Calu3 (cell line): ENCODE results near the gene TRAPPC4. TPM values are rescaled to one million over a fixed set of nuclear protein-coding genes. Genes with fewer than 3 reads are reported as not detected.
"Not testable (repeated sequence)": the region's sequence is repeated elsewhere in the genome, so short reads cannot be mapped to it uniquely, and the experiment has no call there.

Experiments used
- BruUV-seq: library from RNA; stranded (reverse); fragments of 400-500 nt; replicated peaks from 2 replicates; lab custom pipeline; 2021; lab: Mats Ljungman, UMichigan
- CTCF ChIA-PET: fragments of 300-600 bp; sonication (Branson Sonifier 250); formaldehyde crosslinking; loops from one replicate; lab custom pipeline; 2022; ENCODE audit warnings: antibody characterized with exemption; lab: Charles Lee
- DNase-seq: peaks from one replicate; pipeline ENCODE4 v3.0.0; 2022
- H3K27ac Mint-ChIP-seq: one replicate; pipeline ENCODE4 v1.8.0; 2022; ENCODE audit warnings: mixed read lengths; ENCODE audit not compliant: unreplicated experiment
- H3K27me3 Mint-ChIP-seq: one replicate; pipeline ENCODE4 v1.8.0; 2022; ENCODE audit warnings: mixed read lengths; ENCODE audit not compliant: unreplicated experiment
- H3K36me3 Mint-ChIP-seq: one replicate; pipeline ENCODE4 v1.8.0; 2022; ENCODE audit warnings: mild to moderate bottlenecking, moderate library complexity, mixed read lengths; ENCODE audit not compliant: insufficient read depth, unreplicated experiment
- H3K4me1 Mint-ChIP-seq: one replicate; pipeline ENCODE4 v1.8.0; 2022; ENCODE audit warnings: mild to moderate bottlenecking, low read depth, mixed read lengths; ENCODE audit not compliant: unreplicated experiment
- H3K4me3 Mint-ChIP-seq: one replicate; pipeline ENCODE4 v1.8.0; 2022; ENCODE audit warnings: mild to moderate bottlenecking, low read depth, moderate library complexity, mixed read lengths; ENCODE audit not compliant: unreplicated experiment
- H3K9me3 Mint-ChIP-seq: one replicate; pipeline ENCODE4 v1.8.0; 2022; ENCODE audit warnings: low read depth, mixed read lengths; ENCODE audit not compliant: unreplicated experiment
- CTCF ChIP-seq: fragments of 200-600 bp; IDR thresholded peaks from one replicate; pipeline ENCODE4 v1.8.0; 2022; ENCODE audit warnings: antibody characterized with exemption; ENCODE audit not compliant: unreplicated experiment
- intact Hi-C: fragments of 100-400 bp; cut with micrococcal nuclease; formaldehyde crosslinking; loops from one replicate; pipeline ENCODE4 v1.10.0; 2022; ENCODE audit not compliant: unreplicated experiment
- total RNA-seq: library from RNA; stranded (reverse); gene quantifications from 2 replicates; pipeline ENCODE4 v1.2.3, GENCODE V29; 2022

TRAPPC4 gene
- total RNA-seq, 1 experiment from 2014 or later = 42.0 TPM

- TF ChIP-seq CTCF = peak; percentile 61
- peak within 1 kb of the TSS; percentile 76 for H3K4me3 Mint-ChIP-seq
- H3K4me1 Mint-ChIP-seq = peaks cover 24% of the 10 kb centered on the region
- H3K36me3 Mint-ChIP-seq = peaks cover 18% of the 10 kb centered on the region
- BruUV-seq = no TSS peak
- peak; percentile 97 for DNase-seq
- no peaks in the 10 kb centered on the region for H3K9me3 Mint-ChIP-seq
- H3K27ac Mint-ChIP-seq = peak within 1 kb of the TSS; percentile 50
- CTCF ChIA-PET = interaction anchor here (0.6 to 1.3 kb wide), 2 partner anchors 11 to 264 kb away, joined by 3 to 4 read pairs; no protein-coding TSS in a partner anchor
- intact Hi-C loops = no loop called here
- H3K27me3 Mint-ChIP-seq = no peaks in the 10 kb centered on the region
Observed at GRCh38 chr11:119030329-119031047, 11.9 kb downstream of the TRAPPC4 start, which contains the start of gene SLC37A4. TSS of gene SLC37A4 (minus strand) at chr11:119030877.

- H3K27me3 Mint-ChIP-seq = no peaks in the 10 kb centered on the region
- no peak overlapping the region for H3K27ac Mint-ChIP-seq
- H3K36me3 Mint-ChIP-seq = peaks cover 16% of the 10 kb centered on the region
- no peak for DNase-seq
- no TSS peak for BruUV-seq
- TF ChIP-seq CTCF = no peak
- no peak overlapping the region for H3K4me3 Mint-ChIP-seq
- H3K9me3 Mint-ChIP-seq = no peaks in the 10 kb centered on the region
- H3K4me1 Mint-ChIP-seq = peaks cover 24% of the 10 kb centered on the region
- CTCF ChIA-PET = interaction anchor here (1.3 kb wide), 1 partner anchor 10 kb away, joined by 4 read pairs; no protein-coding TSS in a partner anchor
- intact Hi-C loops = no loop called here
Observed at GRCh38 chr11:119031912-119032280, 13.3 kb downstream of the TRAPPC4 start.

GRCh38 chr11:119033421-119033820 is 14.9 kb downstream of the TRAPPC4 start:
- intact Hi-C loops, H3K27me3 Mint-ChIP-seq, H3K27ac Mint-ChIP-seq, H3K4me3 Mint-ChIP-seq, H3K9me3 Mint-ChIP-seq, BruUV-seq, DNase-seq: not testable (repeated sequence)
- Mint-ChIP-seq H3K36me3 (peaks cover 16% of the 10 kb centered on the region), H3K4me1 (peaks cover 16% of the 10 kb centered on the region)
- CTCF ChIA-PET = interaction anchor here (0.6 to 0.7 kb wide), 6 partner anchors 9 to 1493 kb away, joined by 3 to 14 read pairs (median 5); no protein-coding TSS in a partner anchor

GRCh38 chr11:119034813-119035212 is 16.2 kb downstream of the TRAPPC4 start:
- H3K27ac Mint-ChIP-seq = no peak overlapping the region
- intact Hi-C loops = no loop called here
- no TSS peak for BruUV-seq
- H3K9me3 Mint-ChIP-seq = no peaks in the 10 kb centered on the region
- H3K36me3 Mint-ChIP-seq = peaks cover 4% of the 10 kb centered on the region
- peaks cover 2% of the 10 kb centered on the region for H3K4me1 Mint-ChIP-seq
- no peak for DNase-seq
- H3K4me3 Mint-ChIP-seq = no peak overlapping the region
- CTCF ChIA-PET = no interaction called here
- TF ChIP-seq CTCF = no peak
- no peaks in the 10 kb centered on the region for H3K27me3 Mint-ChIP-seq

GRCh38 chr11:119038884-119039283 is 20.3 kb downstream of the TRAPPC4 start:
- no peaks in the 10 kb centered on the region for H3K36me3 Mint-ChIP-seq
- no peaks in the 10 kb centered on the region for H3K9me3 Mint-ChIP-seq
- BruUV-seq = no TSS peak
- H3K27ac Mint-ChIP-seq = no peak overlapping the region
- no peak overlapping the region for H3K4me3 Mint-ChIP-seq
- DNase-seq = no peak
- H3K27me3 Mint-ChIP-seq = no peaks in the 10 kb centered on the region
- H3K4me1 Mint-ChIP-seq = no peaks in the 10 kb centered on the region
- CTCF ChIA-PET = no interaction called here
- intact Hi-C loops = no loop called here
- TF ChIP-seq CTCF = no peak

GRCh38 chr11:119039471-119039870 is 20.9 kb downstream of the TRAPPC4 start:
- H3K4me3 Mint-ChIP-seq, H3K4me1 Mint-ChIP-seq, DNase-seq, H3K36me3 Mint-ChIP-seq, H3K27ac Mint-ChIP-seq, H3K27me3 Mint-ChIP-seq, H3K9me3 Mint-ChIP-seq, BruUV-seq, intact Hi-C loops, CTCF ChIA-PET: not testable (repeated sequence)
